ENCODE measurements around the gene GTF2F1. TPM values are rescaled to one million over a fixed set of nuclear protein-coding genes. Genes with fewer than 3 reads are reported as not detected.

Gene GTF2F1
- total RNA-seq, 1 experiment from 2014 or later: 67.2 TPM

GRCh38 chr19:6415591-6416190 lies 22.7 kb upstream of the GTF2F1 start:
- H2BK5ac ChIP-seq (ENCODE audit: insufficient read length, low read length): no peak overlapping the region
- H4K91ac ChIP-seq (ENCODE audit: insufficient read length, low read depth, low read length): no peak overlapping the region
- no peak overlapping the region for H2BK20ac ChIP-seq (ENCODE audit: low read depth, low read length, poor library complexity, severe bottlenecking)
- no peak overlapping the region for H3K4me2 ChIP-seq (ENCODE audit: insufficient read depth, insufficient read length, low read length)
- H3K4ac ChIP-seq (ENCODE audit: low read depth, low read length): no peak overlapping the region
- H3K9ac ChIP-seq (ENCODE audit: extremely low read depth, insufficient read length, low read length): no peak overlapping the region
- H3K27ac ChIP-seq (ENCODE audit: insufficient read length, low read depth, low read length): no peak overlapping the region
- H3K79me2 ChIP-seq (ENCODE audit: insufficient read depth, low read length): peaks cover 10% of the 10 kb centered on the region; the same call in 1 of the 2 replicates
- H2BK15ac ChIP-seq (ENCODE audit: low read depth, low read length): no peak overlapping the region
- H3K14ac ChIP-seq (ENCODE audit: insufficient read depth, low read length): no peak overlapping the region
- H3K9me3 ChIP-seq (ENCODE audit: control insufficient read depth, low read depth, low read length): no peaks in the 10 kb centered on the region
- peaks cover 3% of the 10 kb centered on the region for H3K79me1 ChIP-seq (ENCODE audit: insufficient read depth, low read depth, low read length, poor library complexity, severe bottlenecking)
- H3K4me1 ChIP-seq (ENCODE audit: insufficient read depth, low read length): no peaks in the 10 kb centered on the region
- no CpG with 5 or more reads among the region's 32 CpGs for WGBS (ENCODE audit: extremely low coverage, insufficient read length, low lambda C conversion rate)
- TF ChIP-seq CTCF (conservative IDR thresholded peaks at IDR 0.05): no peak
- H3K27me3 ChIP-seq (ENCODE audit: insufficient read depth, low read length): no peaks in the 10 kb centered on the region
- no peak overlapping the region for H3T11ph ChIP-seq (ENCODE audit: low read length)
- no peak overlapping the region for H4K5ac ChIP-seq (ENCODE audit: insufficient read length, low read depth, low read length)
- no peak overlapping the region for H3K23ac ChIP-seq (ENCODE audit: insufficient read length, low read depth, low read length)
- no peak overlapping the region for H4K8ac ChIP-seq (replicated peaks; ENCODE audit: insufficient read length, low read depth, low read length)
- H3K27ac Mint-ChIP-seq: peak overlapping the region in 1 of 3 experiments; percentile 72; a peak in 1 of 7 replicates
- H2BK120ac ChIP-seq (ENCODE audit: low read depth, low read length, poor library complexity, severe bottlenecking): no peak overlapping the region
- H2AK5ac ChIP-seq (ENCODE audit: insufficient read length, low read length): no peak overlapping the region
- H3K9me3 Mint-ChIP-seq: no peaks in the 10 kb centered on the region; a peak in 1 of 5 replicates
- H3K4me1 Mint-ChIP-seq: peaks cover 3 to 21% of the 10 kb centered on the region in 2 experiments
- no peak overlapping the region for H2BK12ac ChIP-seq (ENCODE audit: insufficient read length, low read depth, low read length)
- H2AFZ ChIP-seq (ENCODE audit: low read length): no peak overlapping the region
- DNase-seq: no peak
- H3K36me3 Mint-ChIP-seq (ENCODE audit: insufficient read depth in 1 of 3, low read depth in 3 of 3): peaks cover 37 to 75% (median 75%) of the 10 kb centered on the region in 3 experiments
- no peak overlapping the region for H3K56ac ChIP-seq (ENCODE audit: insufficient read length, low read depth, low read length)
- no peaks in the 10 kb centered on the region for H4K20me1 ChIP-seq (ENCODE audit: control insufficient read depth, insufficient read depth, insufficient read length)
- H3K4me3 Mint-ChIP-seq: no peak overlapping the region
- no peaks in the 10 kb centered on the region for H3K23me2 ChIP-seq (ENCODE audit: insufficient read length, low read depth, low read length, poor library complexity, severe bottlenecking)
- no peaks in the 10 kb centered on the region for H3K27me3 Mint-ChIP-seq (ENCODE audit: low read depth)
- no peak overlapping the region for H3K18ac ChIP-seq (ENCODE audit: insufficient read length, low read depth, low read length)
